Measurements from ENCODE around the gene TBCE.

DNA sequence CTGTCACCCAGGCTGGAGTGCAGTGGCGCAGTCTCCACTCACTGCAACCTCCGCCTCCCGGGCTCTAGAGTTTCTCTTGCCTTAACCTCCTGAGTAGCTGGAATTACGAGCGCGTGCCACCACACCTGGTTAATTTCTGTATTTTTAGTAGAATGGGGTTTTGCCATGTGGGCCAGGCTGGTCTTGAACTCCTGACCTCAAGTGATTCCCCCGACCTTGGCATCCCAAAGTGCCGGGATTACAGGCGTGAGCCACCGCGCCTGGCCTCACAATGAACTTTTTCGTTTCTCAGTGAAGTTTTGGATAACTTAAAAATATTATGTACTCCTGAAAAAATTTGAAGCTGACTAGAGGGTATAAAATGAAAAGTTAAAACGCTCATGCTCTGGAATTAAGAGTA, 59.5 kb downstream of the TBCE start:
- TF ChIP-seq, protein P1, sequence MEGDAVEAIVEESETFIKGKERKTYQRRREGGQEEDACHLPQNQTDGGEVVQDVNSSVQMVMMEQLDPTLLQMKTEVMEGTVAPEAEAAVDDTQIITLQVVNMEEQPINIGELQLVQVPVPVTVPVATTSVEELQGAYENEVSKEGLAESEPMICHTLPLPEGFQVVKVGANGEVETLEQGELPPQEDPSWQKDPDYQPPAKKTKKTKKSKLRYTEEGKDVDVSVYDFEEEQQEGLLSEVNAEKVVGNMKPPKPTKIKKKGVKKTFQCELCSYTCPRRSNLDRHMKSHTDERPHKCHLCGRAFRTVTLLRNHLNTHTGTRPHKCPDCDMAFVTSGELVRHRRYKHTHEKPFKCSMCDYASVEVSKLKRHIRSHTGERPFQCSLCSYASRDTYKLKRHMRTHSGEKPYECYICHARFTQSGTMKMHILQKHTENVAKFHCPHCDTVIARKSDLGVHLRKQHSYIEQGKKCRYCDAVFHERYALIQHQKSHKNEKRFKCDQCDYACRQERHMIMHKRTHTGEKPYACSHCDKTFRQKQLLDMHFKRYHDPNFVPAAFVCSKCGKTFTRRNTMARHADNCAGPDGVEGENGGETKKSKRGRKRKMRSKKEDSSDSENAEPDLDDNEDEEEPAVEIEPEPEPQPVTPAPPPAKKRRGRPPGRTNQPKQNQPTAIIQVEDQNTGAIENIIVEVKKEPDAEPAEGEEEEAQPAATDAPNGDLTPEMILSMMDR (conservative IDR thresholded peaks at IDR 0.05; ENCODE audit: low read length): no peak
- no peak for TF ChIP-seq EZH2phosphoT487 (IDR thresholded peaks at IDR 0.05; ENCODE audit: borderline replicate concordance, low read depth, low read length)

Data from OCI-LY7 (cell line).